HCEC 1CT (cell line): Measurements from ENCODE around the gene SIK3.

Experiments used
- DNase-seq: peaks from one replicate; pipeline ENCODE4 v3.0.0-alpha.2; 2017

The SIK3 gene

DNA sequence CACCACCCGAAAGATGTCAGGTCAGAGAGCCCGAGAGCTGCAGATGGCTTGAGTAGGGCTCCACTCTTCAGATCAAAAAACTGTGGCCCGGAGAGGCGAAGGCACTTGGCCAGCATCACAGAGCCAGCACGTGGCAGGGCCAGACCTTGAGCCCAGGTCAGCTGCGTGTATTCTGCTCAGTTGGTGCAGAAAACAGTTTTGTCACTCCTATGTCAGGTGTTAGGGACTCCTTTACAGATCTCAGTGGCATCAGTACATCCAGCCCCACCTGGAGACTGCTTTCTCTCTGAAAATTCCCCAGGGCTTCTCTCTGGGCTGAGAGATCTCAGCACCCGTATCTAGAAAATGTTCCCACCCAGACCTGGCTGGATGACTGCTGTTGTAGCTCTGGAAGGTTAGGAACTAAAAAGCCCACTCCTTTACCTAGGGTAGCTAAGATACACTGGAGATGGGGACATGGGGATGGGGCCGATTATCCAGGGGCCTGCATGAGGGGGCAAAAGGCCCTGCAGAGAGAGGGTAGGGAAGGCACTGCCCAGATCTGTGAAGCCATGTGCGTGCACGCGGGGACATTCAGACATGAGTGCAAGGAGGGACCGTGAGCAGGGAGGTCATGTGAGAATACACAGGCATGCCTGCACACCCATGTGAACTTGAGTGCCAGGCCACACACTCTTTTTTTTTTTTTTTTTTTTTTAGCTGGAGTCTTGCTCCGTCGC is 264.3 kb downstream of the SIK3 start:
- no peak for DNase-seq

DNA sequence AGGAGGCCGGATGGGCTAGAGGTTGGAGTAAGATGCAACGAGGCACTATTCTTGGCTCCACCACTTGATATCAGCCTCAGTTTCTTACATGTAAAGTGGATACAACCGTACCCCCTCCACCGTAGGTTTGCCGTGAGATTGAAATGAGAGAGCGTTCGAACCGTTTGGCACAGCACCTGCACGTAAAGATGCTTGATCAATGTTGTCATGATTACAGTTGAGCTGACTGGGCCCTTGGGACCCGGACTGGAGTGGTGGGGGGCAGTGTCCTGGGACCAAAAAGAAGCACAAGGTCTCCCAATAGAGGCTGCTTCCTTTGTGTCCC is 264.8 kb downstream of the SIK3 start:
- no peak for DNase-seq

DNA sequence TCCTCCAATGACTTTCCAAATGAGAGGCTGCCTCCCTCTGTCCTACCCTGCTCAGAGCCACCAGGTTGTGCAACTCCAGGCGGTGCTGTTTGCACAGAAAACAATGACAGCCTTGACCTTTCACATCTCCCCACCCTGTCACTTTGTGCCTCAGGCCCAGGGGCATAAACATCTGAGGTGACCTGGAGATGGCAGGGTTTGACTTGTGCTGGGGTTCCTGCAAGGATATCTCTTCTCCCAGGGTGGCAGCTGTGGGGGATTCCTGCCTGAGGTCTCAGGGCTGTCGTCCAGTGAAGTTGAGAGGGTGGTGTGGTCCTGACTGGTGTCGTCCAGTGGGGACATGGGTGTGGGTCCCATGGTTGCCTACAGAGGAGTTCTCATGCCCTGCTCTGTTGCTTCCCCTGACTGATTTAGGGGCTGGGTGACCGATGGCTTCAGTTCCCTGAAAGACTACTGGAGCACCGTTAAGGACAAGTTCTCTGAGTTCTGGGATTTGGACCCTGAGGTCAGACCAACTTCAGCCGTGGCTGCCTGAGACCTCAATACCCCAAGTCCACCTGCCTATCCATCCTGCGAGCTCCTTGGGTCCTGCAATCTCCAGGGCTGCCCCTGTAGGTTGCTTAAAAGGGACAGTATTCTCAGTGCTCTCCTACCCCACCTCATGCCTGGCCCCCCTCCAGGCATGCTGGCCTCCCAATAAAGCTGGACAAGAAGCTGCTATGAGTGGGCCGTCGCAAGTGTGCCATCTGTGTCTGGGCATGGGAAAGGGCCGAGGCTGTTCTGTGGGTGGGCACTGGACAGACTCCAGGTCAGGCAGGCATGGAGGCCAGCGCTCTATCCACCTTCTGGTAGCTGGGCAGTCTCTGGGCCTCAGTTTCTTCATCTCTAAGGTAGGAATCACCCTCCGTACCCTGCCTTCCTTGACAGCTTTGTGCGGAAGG is 265.6 kb downstream of the SIK3 start:
- no peak for DNase-seq

DNA sequence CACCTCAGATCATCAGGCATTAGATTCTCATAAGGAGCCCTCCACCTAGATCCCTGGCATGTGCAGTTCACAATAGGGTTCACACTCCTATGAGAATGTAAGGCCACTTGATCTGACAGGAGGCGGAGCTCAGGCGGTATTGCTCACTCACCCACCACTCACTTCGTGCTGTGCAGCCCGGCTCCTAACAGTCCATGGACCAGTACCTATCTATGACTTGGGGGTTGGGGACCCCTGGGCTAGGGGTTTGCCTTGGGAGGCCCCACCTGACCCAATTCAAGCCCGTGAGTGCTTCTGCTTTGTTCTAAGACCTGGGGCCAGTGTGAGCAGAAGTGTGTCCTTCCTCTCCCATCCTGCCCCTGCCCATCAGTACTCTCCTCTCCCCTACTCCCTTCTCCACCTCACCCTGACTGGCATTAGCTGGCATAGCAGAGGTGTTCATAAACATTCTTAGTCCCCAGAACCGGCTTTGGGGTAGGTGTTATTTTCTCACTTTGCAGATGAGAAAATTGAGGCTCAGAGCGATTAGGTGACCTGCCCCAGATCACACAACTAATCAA is 266.4 kb downstream of the SIK3 start:
- DNase-seq, result no peak

DNA sequence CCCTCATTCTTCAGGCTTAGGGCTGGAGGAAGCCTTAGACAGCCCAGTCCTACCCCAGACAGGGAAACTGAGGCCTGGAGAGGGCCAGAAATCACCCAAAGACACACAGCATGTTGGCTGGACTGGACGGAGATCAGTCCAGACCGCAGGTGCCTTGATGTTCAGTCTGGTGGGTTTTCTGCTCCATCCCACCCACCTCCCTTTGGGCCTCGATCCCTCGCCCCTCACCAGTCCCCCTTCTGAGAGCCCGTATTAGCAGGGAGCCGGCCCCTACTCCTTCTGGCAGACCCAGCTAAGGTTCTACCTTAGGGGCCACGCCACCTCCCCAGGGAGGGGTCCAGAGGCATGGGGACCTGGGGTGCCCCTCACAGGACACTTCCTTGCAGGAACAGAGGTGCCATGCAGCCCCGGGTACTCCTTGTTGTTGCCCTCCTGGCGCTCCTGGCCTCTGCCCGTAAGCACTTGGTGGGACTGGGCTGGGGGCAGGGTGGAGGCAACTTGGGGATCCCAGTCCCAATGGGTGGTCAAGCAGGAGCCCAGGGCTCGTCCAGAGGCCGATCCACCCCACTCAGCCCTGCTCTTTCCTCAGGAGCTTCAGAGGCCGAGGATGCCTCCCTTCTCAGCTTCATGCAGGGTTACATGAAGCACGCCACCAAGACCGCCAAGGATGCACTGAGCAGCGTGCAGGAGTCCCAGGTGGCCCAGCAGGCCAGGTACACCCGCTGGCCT is 267.9 kb downstream of the SIK3 start:
- DNase-seq, result no peak

DNA sequence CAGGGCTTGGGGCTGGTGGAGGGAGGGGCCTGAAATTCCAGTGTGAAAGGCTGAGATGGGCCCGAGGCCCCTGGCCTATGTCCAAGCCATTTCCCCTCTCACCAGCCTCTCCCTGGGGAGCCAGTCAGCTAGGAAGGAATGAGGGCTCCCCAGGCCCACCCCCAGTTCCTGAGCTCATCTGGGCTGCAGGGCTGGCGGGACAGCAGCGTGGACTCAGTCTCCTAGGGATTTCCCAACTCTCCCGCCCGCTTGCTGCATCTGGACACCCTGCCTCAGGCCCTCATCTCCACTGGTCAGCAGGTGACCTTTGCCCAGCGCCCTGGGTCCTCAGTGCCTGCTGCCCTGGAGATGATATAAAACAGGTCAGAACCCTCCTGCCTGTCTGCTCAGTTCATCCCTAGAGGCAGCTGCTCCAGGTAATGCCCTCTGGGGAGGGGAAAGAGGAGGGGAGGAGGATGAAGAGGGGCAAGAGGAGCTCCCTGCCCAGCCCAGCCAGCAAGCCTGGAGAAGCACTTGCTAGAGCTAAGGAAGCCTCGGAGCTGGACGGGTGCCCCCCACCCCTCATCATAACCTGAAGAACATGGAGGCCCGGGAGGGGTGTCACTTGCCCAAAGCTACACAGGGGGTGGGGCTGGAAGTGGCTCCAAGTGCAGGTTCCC is 268.6 kb downstream of the SIK3 start, which contains the start of gene APOC3:
Gene APOC3 (plus strand): TSS at position 383 of the 659 bp plus-strand sequence. CDS start 676 bp downstream, outside the sequence.
- DNase-seq, result no peak

DNA sequence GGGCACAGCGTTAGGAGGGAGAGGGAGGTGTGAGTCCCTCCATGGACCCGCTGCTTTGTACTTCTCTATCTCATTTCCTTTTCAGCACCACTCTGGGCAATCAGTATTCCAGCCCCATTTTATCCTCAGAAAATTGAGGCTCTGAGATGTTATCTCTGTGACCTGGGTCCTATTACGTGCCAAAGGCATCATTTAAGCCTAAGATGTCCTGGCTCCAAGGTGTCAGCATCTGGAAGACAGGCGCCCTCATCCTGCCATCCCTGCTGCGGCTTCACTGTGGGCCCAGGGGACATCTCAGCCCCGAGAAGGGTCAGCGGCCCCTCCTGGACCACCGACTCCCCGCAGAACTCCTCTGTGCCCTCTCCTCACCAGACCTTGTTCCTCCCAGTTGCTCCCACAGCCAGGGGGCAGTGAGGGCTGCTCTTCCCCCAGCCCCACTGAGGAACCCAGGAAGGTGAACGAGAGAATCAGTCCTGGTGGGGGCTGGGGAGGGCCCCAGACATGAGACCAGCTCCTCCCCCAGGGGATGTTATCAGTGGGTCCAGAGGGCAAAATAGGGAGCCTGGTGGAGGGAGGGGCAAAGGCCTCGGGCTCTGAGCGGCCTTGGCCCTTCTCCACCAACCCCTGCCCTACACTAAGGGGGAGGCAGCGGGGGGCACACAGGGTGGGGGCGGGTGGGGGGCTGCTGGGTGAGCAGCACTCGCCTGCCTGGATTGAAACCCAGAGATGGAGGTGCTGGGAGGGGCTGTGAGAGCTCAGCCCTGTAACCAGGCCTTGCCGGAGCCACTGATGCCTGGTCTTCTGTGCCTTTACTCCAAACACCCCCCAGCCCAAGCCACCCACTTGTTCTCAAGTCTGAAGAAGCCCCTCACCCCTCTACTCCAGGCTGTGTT is 269.4 kb downstream of the SIK3 start:
- DNase-seq, result no peak

DNA sequence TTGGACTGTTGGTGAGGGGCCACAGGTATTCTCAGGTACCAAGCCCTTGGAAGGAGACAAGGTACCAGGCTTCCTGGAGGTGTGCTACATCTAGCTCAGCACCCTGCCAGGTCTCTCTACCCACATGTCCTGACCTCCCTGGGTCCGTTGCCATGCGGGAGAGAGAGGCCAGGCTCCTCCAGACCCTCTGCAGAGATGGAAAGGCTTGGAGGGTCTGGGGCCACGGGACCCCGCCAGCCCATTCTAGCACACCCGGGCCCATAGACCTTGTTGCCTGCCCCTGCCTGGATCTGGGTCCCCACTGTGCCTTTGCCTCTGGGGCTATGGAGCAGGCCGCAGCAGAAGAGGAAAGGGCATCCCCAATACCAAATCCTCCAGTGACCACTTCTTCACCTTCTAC is 270.8 kb downstream of the SIK3 start:
- no peak for DNase-seq

DNA sequence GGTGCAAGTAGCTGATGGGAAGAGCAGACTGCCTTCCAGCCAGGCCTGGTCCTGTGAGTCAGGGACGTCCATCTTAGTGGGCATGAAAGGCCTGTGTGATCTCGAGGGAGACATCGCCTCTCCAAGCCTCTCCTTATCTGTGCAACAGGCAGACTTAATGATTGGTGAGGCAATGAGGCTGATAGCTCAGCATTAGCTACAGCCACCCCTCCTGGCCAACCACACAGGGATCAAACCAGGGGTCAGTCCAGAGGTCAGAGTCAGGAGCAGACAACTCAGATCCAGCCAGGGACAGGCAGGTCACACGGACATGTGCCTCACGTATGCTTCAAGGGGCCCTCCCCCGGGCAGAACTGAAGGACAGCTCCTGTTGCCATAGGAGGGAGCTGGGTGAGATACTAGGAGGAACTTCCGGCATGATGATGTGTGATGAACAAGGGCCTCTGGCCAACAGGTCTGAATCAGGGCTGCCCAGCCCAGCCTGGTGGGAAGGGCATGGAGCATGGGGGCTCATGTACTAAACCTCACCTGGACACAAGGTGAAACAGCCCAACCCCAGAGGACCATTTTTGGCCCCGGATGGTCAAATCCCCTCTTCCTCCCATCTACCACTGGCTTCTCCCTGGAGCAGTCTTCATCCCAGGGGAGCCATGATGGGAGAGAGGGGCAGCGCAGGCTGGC is 271.3 kb downstream of the SIK3 start:
- no peak for DNase-seq

DNA sequence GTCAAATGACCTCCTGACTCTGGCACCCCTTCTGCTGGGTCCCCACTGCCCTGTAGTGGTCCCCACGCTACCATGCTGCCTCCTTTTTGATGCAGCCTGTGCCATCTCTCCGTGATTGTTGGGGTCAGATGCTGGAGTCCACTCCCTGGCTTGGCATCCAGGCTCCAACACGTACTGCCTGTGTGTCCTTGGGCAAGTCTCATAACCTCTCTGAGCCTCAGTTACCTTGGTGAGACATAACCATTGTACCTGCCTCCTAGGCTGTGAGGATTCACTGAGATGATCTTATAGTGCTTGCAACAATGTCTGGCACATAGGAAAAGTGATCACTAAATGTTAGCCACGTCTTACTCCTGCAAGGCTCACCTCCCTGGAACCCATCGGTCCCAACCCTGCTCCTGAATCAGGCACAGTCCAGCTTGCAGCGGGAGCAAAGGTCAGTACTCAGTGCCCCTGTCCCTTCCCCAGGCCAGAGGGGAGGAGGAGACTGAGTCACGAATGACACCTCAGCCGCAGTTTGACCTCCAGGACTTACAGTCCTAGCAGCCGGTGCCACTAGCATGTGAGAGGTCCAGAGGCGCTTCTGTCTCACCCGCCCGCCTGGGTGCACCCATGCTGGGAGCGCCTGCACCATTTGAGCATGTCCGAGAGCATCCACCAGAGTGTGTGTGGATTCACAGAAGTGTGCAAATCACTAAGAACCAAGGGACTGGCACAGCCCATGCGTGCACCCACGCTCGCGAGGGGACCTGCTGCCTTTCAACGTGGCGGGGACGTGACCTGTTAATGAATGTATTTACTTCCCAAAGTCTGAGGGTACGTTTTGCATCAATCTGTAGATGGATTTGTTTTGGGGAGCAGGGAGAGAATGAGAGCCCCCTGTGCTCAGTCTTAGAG is 272.1 kb downstream of the SIK3 start:
- no peak for DNase-seq

DNA sequence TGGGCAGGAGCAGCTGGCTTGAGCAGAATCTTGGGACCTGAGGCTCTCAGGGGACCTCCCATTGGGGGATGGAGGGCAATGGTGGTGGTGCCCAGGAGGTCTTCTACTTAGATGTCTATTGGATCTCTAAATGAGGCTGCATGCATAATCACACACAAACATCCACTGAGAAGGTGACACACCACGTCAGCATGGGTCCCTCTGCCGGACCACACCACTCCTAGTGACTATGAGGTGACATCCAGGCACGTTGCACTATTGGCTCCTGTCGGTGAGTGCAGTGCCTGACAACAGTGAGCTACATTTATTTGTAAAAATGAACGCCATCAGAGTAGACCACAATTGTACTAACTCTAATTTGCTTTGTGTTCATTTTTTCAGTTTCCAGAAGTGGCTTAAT is 272.8 kb downstream of the SIK3 start:
- DNase-seq, result no peak

DNA sequence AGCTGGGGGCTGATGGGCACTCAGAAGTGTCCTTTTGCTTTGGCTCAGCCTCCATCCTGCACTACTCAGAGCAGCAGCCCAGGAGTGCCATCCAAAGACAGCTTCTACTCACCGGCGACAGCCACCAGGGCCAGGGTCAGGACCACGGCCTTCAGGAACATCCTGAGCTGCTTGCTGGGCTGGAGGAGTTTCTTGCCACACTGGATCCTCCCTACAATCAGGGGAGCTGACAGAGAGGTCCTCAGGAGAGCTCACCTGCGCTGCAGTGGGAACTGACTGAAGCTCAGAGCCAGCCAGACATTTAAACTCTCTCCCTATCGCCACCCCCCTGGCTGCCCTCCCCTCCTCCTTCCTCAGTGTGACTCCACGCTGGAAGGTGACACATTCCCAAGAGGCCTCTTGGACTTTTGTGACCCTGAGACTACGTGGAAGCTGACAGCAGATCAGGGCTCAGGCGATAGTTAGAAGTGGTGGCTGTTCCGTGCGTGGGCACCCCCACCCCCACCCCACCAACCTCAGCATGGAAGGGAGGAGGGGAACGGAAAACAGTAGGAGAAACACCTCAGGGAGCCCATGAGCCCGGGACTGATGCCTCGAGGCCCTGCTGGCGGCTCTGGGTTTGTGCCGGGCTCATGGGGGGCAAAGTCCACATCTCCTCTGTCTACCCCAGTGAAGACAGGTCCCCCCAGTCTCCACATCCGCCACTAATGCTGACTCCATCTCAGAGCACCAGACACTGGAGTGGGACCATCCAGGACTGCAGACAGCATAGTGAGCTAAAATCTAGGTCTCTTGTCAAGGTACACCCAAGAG is 275.0 kb downstream of the SIK3 start, which contains the start of gene APOA4:
Gene APOA4 (minus strand): TSS at position 274 of the 813 bp plus-strand sequence. CDS start 113 bp downstream, at position 161.
- no peak for DNase-seq

DNA sequence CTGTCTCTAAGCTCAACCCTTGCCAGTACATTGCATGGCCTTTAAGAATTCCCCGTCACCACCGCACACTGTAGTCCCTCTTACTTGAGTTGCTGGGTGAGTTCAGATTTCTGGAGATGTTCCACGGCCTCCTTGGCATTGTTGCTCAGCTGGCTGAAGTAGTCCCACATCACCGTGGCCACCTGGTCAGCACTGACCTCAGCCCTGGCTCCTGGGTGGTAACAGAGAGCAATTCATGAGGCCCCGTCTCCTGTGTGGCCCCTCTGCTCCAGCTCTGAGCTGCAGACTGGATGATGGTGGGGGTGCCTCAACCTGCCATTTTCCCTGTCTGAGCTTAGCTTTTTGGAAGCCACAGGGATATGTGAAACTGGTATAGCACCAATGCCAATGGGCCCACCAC is 275.7 kb downstream of the SIK3 start:
- no peak for DNase-seq

DNA sequence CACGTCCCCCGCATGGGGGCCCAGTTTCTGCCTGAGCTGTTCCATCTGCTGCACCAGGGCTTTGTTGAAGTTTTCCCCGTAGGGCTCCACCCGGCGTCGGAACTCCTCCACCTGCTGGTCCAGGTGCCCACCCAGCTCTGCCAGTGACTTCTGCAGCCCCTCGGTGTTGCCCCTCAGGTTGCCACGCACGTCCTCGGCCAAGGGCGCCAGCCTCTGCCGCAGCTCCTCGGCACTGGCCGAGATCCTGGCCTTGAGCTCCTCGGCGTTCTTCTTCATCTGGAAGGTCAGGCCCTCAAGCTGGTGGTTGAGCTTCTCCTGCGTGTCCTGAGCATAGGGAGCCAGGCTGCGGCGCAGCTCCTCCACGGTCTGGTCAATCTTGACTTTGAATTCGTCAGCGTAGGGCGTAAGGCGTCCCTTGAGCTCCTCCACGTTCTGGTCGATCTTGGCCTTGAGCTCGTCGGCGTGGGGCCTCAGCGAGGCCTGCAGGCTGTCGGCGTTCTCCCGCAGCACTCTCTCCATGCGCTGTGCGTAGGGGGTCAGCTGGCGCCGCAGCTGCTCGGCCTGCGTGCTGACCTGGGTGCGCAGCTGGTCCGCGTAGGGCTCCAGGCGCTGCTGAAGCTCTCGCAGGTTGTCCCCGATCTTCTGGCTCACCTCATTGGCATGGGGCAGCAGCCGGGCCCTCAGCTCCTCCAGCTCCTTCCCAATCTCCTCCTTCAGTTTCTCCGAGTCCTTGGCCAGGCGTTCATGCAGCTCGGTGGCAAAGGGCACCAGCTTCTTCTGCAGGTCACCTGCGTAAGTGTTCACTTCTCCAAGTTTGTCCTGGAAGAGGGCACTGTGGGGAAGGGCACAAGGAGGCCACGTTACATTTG is 276.9 kb downstream of the SIK3 start:
- DNase-seq, result no peak

DNA sequence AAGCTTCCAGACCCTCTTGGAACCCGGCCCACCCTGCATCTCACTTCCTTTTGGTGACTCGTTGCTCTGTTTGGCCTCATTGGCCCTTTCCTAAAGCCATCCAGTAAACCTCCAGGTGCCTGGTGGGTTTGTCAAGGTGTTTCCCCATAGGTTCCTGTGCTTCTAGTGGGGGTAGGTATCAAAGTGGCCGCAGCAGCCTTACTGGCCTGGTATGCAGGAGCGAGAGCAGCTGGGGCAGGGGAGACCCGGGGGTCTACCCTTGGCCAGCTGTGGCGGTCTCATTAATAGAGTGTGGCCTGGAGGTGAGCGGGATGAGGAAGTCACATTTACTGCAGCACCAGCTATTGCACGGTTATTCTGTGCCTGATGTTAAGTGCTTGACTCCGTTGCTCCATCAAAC is 279.2 kb downstream of the SIK3 start:
- no peak for DNase-seq

DNA sequence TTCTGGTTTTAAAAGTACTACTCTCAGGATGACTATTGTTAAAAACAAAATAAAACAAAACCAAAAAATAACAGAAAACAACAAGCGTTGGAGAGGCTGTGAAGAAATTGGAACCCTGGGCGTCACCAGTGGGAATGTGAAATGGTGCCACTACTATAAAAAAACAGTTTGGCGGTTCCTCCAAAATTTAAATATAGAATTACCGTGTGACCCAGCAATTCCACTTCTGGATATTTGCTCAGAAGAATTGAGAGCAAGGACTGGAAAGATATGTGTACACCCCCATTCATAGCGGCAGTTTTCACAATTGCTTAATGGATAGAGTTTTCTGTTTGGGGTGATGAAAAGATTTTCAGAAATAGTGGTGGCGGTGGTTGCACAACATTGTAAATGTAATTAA is 283.7 kb downstream of the SIK3 start:
- DNase-seq, result no peak

DNA sequence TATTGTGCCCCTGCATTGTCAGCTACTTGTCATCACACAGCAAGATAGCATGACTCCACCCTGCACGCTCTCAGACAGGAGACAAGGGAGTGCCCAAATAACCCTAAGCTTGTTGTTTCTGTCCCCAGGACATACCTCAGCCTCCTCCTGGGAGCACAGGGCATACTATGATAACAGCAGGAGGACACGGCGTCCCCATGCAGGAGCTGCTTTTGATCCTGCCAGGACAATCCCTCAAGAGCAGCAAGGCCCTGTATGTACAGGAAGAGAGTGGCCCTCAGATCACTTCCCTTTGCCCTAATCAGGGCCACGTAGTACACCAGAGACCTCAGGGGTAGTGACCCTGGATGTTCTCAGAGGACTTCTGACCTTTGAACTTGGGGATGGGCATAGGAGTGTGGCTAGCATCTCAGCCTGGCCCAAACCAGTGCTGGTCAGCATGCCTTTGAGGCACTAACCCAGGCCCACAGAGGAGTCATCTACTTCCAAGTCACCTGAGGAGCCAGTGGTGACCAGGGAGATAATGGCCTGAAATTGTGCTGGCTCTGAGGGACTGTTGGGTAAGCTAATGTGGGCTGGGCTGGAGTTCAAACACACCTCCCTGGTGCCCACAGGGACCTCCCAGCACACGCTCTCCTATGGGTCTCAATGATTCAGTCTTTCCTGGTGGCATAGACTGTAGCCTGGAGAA is 284.3 kb downstream of the SIK3 start:
- no peak for DNase-seq
